Gastroesophageal sphincter (tissue), 4 donors: ENCODE data around the gene PRDM5. TPM values are rescaled to one million over a fixed set of nuclear protein-coding genes. Genes with fewer than 3 reads are reported as not detected.

ENCODE experiments used
- ATAC-seq: fragments of 150-250 bp; one replicate; pipeline ENCODE4 v1.9.1; 2016; ENCODE audit warnings: mild to moderate bottlenecking, moderate library complexity
- H3K27ac ChIP-seq, 4 donors: fragments of 200-600 bp; sonication (generic) in 3 of 4; 1 replicate in 3 of 4; 2 replicates in 1 of 4; pipeline ENCODE4 v1.5.1; 2016 to 2019
- H3K27me3 ChIP-seq: fragments of 200-600 bp; sonication (generic); one replicate; pipeline ENCODE4 v1.5.1; 2019
- H3K36me3 ChIP-seq, 2 donors: fragments of 200-600 bp; sonication (generic); one replicate each; pipeline ENCODE4 v1.5.1; 2019; ENCODE audit warnings: control low read depth in 1 of 2
- H3K4me1 ChIP-seq, 3 donors: fragments of 200-600 bp; sonication (generic); 1 replicate in 2 of 3; 2 replicates in 1 of 3; pipeline ENCODE4 v1.5.1; 2016 to 2019; ENCODE audit warnings: control low read depth in 2 of 3
- H3K4me3 ChIP-seq, 2 donors: fragments of 200-600 bp; sonication (generic); one replicate each; pipeline ENCODE4 v1.5.1; 2019; ENCODE audit warnings: mild to moderate bottlenecking in 1 of 2, moderate library complexity in 1 of 2
- H3K9me3 ChIP-seq, 3 donors: fragments of 200-600 bp; sonication (generic); one replicate each; pipeline ENCODE4 v1.5.1; 2017 to 2019; ENCODE audit warnings: control low read depth in 2 of 3
- CTCF ChIP-seq, 4 experiments: fragments of 200-600 bp in 2 of 4; fragments of 450-650 bp in 2 of 4; sonication (generic) in 1 of 4; IDR thresholded peaks; one replicate each; pipeline ENCODE4 v1.5.1; 2017 to 2019; ENCODE audit warnings: antibody characterized with exemption in 4 of 4, mild to moderate bottlenecking in 2 of 4, moderate library complexity in 2 of 4
- EP300 ChIP-seq: sonication (generic); formaldehyde crosslinking; IDR thresholded peaks from one replicate; pipeline ENCODE4 v1.6.1; 2017; ENCODE audit warnings: antibody characterized with exemption, mild to moderate bottlenecking
- POLR2A ChIP-seq, 2 donors: fragments of 450-650 bp; IDR thresholded peaks; one replicate each; pipeline ENCODE4 v1.6.1; 2017; ENCODE audit warnings: antibody characterized with exemption in 2 of 2, mild to moderate bottlenecking in 2 of 2, moderate library complexity in 1 of 2
- POLR2AphosphoS5 ChIP-seq: sonication (generic); formaldehyde crosslinking; IDR thresholded peaks from one replicate; pipeline ENCODE4 v1.6.1; 2017; ENCODE audit warnings: antibody characterized with exemption
- WGBS, 2 donors: methylation state at CpG; one replicate each; pipeline ENCODE4 v1.1.5; 2018; ENCODE audit warnings: low coverage in 1 of 2; 5-methylcytosine and 5-hydroxymethylcytosine counted together
- total RNA-seq, 4 donors: library from RNA; depleted of rRNA; stranded (reverse); fragments of >200 nt; gene quantifications; one replicate each; pipeline ENCODE4 v1.1.0, GENCODE V29; 2016

PRDM5 gene
- total RNA-seq, 4 donors from 2014 or later = 10.6 to 33.9 (median 18.9) TPM

GRCh38 chr4:120761070-120761469 is 161.5 kb downstream of the PRDM5 start:
- TF ChIP-seq CTCF (IDR thresholded peaks at IDR 0.05) (no peak), POLR2AphosphoS5 (no peak), EP300 (no peak), POLR2A (IDR thresholded peaks at IDR 0.05) (no peak)
- 73 to 77% methylated on average over 2 of the region's 2 CpGs for WGBS, 2 donors
- H3K27ac ChIP-seq = no peak overlapping the region
- no peaks in the 10 kb centered on the region for H3K4me1 ChIP-seq
- no peaks in the 10 kb centered on the region for H3K27me3 ChIP-seq
- H3K36me3 ChIP-seq = no peaks in the 10 kb centered on the region
- ATAC-seq = no peak
- no peak overlapping the region for H3K4me3 ChIP-seq
- H3K9me3 ChIP-seq = no peaks in the 10 kb centered on the region

DNA sequence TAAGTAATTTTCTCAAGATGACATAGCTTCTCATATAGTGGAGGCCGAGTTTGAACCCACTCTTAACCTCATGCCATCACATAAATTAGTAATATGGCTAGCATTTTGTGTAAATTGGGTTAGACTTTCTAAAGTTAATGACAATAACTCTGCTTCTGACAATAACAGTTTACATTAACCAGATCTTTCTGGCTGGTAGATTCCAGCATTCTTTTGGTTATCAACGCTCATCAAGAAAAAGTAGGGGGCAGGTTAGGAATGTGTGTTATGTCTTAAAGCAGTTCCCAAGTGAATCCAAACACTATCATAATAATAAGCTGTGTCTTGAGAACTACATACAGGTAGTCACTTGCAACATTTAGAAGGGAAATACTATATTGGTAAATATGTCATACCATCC is 162.5 kb downstream of the PRDM5 start:
- H3K36me3 ChIP-seq = no peaks in the 10 kb centered on the region
- H3K4me3 ChIP-seq = no peak overlapping the region
- H3K27me3 ChIP-seq = no peaks in the 10 kb centered on the region
- no peak for TF ChIP-seq POLR2AphosphoS5
- TF ChIP-seq EP300 = no peak
- no peak for TF ChIP-seq POLR2A (IDR thresholded peaks at IDR 0.05)
- no peak for TF ChIP-seq CTCF (IDR thresholded peaks at IDR 0.05)
- WGBS, 2 donors = 96 to 97% methylated on average over 2 of the region's 2 CpGs
- no peaks in the 10 kb centered on the region for H3K9me3 ChIP-seq
- no peak for ATAC-seq
- no peak overlapping the region for H3K27ac ChIP-seq
- no peaks in the 10 kb centered on the region for H3K4me1 ChIP-seq

- no peak for TF ChIP-seq EP300
- no peak for TF ChIP-seq POLR2A (IDR thresholded peaks at IDR 0.05)
- no peak for TF ChIP-seq CTCF (IDR thresholded peaks at IDR 0.05)
- TF ChIP-seq POLR2AphosphoS5 = no peak
- Histone ChIP-seq H3K9me3 (peaks cover 0 to 6% (median 0%) of the 10 kb centered on the region in 3 donors), H3K4me1 (no peaks in the 10 kb centered on the region), H3K27ac (no peak overlapping the region), H3K36me3 (peaks cover 0 to 19% of the 10 kb centered on the region in 2 donors), H3K27me3 (no peaks in the 10 kb centered on the region), H3K4me3 (no peak overlapping the region)
- 100% methylated on average over 1 of the region's 1 CpG; no CpG with 5 or more reads in 1 of the 2 donors for WGBS, 2 donors
- ATAC-seq = no peak
Observed at GRCh38 chr4:120755864-120756263, 166.7 kb downstream of the PRDM5 start.

DNA sequence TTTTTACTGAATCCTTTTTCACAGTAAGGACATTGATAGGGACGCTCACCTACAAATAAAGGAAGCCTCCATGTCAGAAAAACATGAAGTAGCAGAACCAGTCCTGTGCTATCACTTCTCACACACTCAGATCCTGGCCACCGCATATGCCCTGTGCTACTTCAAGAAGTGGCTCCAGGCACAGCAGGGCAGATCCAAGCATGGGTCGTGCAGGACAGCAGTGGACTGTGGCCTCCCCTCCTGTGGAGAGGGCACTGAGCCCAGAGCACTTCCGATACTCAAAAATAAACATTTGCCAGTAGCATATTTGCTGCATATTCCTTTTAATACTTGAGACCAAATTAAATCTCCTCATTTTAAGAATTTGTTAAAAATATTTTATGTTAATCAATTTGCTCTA is 167.9 kb downstream of the PRDM5 start:
- no peak for TF ChIP-seq POLR2A (IDR thresholded peaks at IDR 0.05)
- TF ChIP-seq EP300 = no peak
- no peak for TF ChIP-seq POLR2AphosphoS5
- no peak for TF ChIP-seq CTCF (IDR thresholded peaks at IDR 0.05)
- H3K4me1 ChIP-seq = no peaks in the 10 kb centered on the region
- no peaks in the 10 kb centered on the region for H3K27me3 ChIP-seq
- 80 to 100% methylated on average over 1 to 4 of the region's 4 CpGs for WGBS, 2 donors
- no peak overlapping the region for H3K27ac ChIP-seq
- H3K4me3 ChIP-seq = no peak overlapping the region
- H3K9me3 ChIP-seq = peaks cover 0 to 15% (median 0%) of the 10 kb centered on the region in 3 donors
- no peak for ATAC-seq
- peaks cover 0 to 32% of the 10 kb centered on the region in 2 donors for H3K36me3 ChIP-seq

DNA sequence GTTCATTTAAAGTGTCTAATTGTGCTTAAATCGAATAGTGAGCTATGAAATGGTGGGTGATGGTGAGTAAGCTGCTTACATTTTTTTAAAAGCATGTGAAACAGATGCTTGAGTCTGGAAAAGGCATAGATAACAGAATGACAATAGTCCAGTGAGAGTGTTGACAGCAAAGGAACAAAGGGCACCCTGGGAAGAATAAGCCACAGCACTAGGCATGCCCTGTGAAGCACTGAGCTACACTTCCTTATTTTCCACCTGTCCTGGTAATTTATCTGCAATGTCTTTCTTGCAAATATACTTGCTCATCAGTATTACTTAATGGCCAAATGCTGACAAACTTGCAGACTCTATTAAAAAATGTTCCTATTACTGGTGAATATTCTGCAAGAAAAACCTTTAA is 168.7 kb downstream of the PRDM5 start:
- Histone ChIP-seq H3K36me3 (peaks cover 0 to 37% of the 10 kb centered on the region in 2 donors), H3K27me3 (no peaks in the 10 kb centered on the region), H3K9me3 (peaks cover 0 to 20% (median 0%) of the 10 kb centered on the region in 3 donors), H3K27ac (no peak overlapping the region), H3K4me3 (no peak overlapping the region), H3K4me1 (no peaks in the 10 kb centered on the region)
- no peak for TF ChIP-seq POLR2A (IDR thresholded peaks at IDR 0.05)
- WGBS, 2 donors = 48 to 100% methylated on average over 1 of the region's 1 CpG
- no peak for ATAC-seq
